Ishikawa (cell line): Measurements from ENCODE around the gene RAD51B.

Experiments
- CEBPB ChIP-seq: IDR thresholded peaks from 2 replicates; pipeline ENCODE4 v1.6.1; 2012
- CREB1 ChIP-seq: IDR thresholded peaks from 2 replicates; pipeline ENCODE4 v1.6.1; 2012; ENCODE audit warnings: low read depth
- EGR1 ChIP-seq: IDR thresholded peaks from 2 replicates; pipeline ENCODE4 v1.6.1; 2012
- EP300 ChIP-seq: IDR thresholded peaks from 2 replicates; pipeline ENCODE4 v1.6.1; 2012; ENCODE audit warnings: borderline replicate concordance
- FOXM1 ChIP-seq: IDR thresholded peaks from 2 replicates; pipeline ENCODE4 v1.6.1; 2012; ENCODE audit warnings: low read depth, borderline replicate concordance
- NFIC ChIP-seq: IDR thresholded peaks from 2 replicates; pipeline ENCODE4 v1.6.1; 2012
- RAD21 ChIP-seq: IDR thresholded peaks from 2 replicates; pipeline ENCODE4 v1.6.1; 2012; ENCODE audit warnings: low read depth
- TAF1 ChIP-seq: IDR thresholded peaks from 2 replicates; pipeline ENCODE4 v1.6.1; 2012; ENCODE audit warnings: low read depth, mild to moderate bottlenecking
- TCF12 ChIP-seq: IDR thresholded peaks from 2 replicates; pipeline ENCODE4 v1.6.1; 2012; ENCODE audit warnings: low read depth
- YY1 ChIP-seq: IDR thresholded peaks from 2 replicates; pipeline ENCODE4 v1.6.1; 2012; ENCODE audit warnings: low read depth
- TF ChIP-seq, protein P1 (sequence below): IDR thresholded peaks from 2 replicates; pipeline ENCODE4 v1.6.1; 2012; ENCODE audit warnings: low read depth, mild to moderate bottlenecking
- TF ChIP-seq, protein P2 (sequence below): IDR thresholded peaks from 2 replicates; pipeline ENCODE4 v1.6.1; 2012
- TF ChIP-seq, protein P3 (sequence below): IDR thresholded peaks from 2 replicates; pipeline ENCODE4 v1.6.1; 2012

DNA sequence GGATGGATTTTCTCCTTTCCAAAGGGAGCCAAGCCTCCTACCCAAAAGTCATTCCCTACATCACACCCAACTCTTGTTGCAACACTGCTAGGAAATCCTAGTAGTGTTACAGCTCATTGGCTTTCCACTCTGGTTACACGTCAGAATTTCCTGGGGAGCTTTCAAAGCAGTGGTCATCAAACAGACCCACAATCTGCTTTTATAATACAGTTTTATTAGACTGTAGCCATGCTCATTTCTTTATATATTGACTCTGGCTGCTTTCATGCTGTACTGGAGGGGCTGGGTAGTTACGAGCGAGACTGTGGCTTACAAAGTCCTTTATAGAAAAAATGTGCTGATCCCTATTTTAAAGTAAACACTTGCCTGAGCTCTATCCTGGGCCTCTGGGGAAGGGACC, 37.5 kb upstream of the RAD51B start:
- TF ChIP-seq, protein P1, sequence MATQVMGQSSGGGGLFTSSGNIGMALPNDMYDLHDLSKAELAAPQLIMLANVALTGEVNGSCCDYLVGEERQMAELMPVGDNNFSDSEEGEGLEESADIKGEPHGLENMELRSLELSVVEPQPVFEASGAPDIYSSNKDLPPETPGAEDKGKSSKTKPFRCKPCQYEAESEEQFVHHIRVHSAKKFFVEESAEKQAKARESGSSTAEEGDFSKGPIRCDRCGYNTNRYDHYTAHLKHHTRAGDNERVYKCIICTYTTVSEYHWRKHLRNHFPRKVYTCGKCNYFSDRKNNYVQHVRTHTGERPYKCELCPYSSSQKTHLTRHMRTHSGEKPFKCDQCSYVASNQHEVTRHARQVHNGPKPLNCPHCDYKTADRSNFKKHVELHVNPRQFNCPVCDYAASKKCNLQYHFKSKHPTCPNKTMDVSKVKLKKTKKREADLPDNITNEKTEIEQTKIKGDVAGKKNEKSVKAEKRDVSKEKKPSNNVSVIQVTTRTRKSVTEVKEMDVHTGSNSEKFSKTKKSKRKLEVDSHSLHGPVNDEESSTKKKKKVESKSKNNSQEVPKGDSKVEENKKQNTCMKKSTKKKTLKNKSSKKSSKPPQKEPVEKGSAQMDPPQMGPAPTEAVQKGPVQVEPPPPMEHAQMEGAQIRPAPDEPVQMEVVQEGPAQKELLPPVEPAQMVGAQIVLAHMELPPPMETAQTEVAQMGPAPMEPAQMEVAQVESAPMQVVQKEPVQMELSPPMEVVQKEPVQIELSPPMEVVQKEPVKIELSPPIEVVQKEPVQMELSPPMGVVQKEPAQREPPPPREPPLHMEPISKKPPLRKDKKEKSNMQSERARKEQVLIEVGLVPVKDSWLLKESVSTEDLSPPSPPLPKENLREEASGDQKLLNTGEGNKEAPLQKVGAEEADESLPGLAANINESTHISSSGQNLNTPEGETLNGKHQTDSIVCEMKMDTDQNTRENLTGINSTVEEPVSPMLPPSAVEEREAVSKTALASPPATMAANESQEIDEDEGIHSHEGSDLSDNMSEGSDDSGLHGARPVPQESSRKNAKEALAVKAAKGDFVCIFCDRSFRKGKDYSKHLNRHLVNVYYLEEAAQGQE: no peak
- TF ChIP-seq, protein P2, sequence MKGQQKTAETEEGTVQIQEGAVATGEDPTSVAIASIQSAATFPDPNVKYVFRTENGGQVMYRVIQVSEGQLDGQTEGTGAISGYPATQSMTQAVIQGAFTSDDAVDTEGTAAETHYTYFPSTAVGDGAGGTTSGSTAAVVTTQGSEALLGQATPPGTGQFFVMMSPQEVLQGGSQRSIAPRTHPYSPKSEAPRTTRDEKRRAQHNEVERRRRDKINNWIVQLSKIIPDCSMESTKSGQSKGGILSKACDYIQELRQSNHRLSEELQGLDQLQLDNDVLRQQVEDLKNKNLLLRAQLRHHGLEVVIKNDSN: no peak
- no peak for TF ChIP-seq FOXM1
- TF ChIP-seq RAD21: no peak
- TF ChIP-seq TCF12: no peak
- no peak for TF ChIP-seq TAF1
- no peak for TF ChIP-seq EP300
- TF ChIP-seq YY1: no peak
- TF ChIP-seq CEBPB: no peak
- TF ChIP-seq CREB1: no peak
- TF ChIP-seq EGR1: no peak
- no peak for TF ChIP-seq NFIC
- TF ChIP-seq, protein P3, sequence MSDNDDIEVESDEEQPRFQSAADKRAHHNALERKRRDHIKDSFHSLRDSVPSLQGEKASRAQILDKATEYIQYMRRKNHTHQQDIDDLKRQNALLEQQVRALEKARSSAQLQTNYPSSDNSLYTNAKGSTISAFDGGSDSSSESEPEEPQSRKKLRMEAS: no peak
